HK-2 (cell line): Measurements from ENCODE around the gene ASPG.

Source experiments
- DNase-seq: peaks from one replicate; pipeline ENCODE4 v3.0.0-alpha.2; 2018; ENCODE audit not compliant: unreplicated experiment

ASPG gene

GRCh38 chr14:104105071-104105821, 19.7 kb downstream of the ASPG start:
- no peak for DNase-seq

- no peak for DNase-seq
Observed at GRCh38 chr14:104105822-104106470, 20.4 kb downstream of the ASPG start.

- DNase-seq: no peak
Observed at GRCh38 chr14:104106471-104106991, 21.0 kb downstream of the ASPG start.

- no peak for DNase-seq
Observed at GRCh38 chr14:104107101-104107581, 21.6 kb downstream of the ASPG start.

GRCh38 chr14:104107611-104108569, 22.4 kb downstream of the ASPG start:
- DNase-seq: no peak

GRCh38 chr14:104108570-104109541, 23.4 kb downstream of the ASPG start:
- DNase-seq: no peak

- DNase-seq: no peak
Observed at GRCh38 chr14:104109731-104110361, 24.3 kb downstream of the ASPG start.

- DNase-seq: no peak
Observed at GRCh38 chr14:104110491-104111209, 25.1 kb downstream of the ASPG start.

- DNase-seq: no peak
Observed at GRCh38 chr14:104111301-104112112, 26.0 kb downstream of the ASPG start.

GRCh38 chr14:104112113-104112505, 26.6 kb downstream of the ASPG start:
- no peak for DNase-seq

GRCh38 chr14:104112609-104113571, 27.4 kb downstream of the ASPG start:
- DNase-seq: no peak

- no peak for DNase-seq
Observed at GRCh38 chr14:104113631-104114420, 28.3 kb downstream of the ASPG start.

GRCh38 chr14:104114421-104115130, 29.1 kb downstream of the ASPG start:
- DNase-seq: no peak

- DNase-seq: no peak
Observed at GRCh38 chr14:104115131-104115600, 29.7 kb downstream of the ASPG start.

- no peak for DNase-seq
Observed at GRCh38 chr14:104115691-104116287, 30.3 kb downstream of the ASPG start.
